GM12892 (cell line): ENCODE results near the gene PDGFB.

Experiments
- POLR2A ChIP-seq: IDR thresholded peaks from 2 replicates; pipeline ENCODE4 v1.6.1; 2011; ENCODE audit warnings: low read depth, low read length, control low read depth
- TAF1 ChIP-seq: IDR thresholded peaks from 2 replicates; pipeline ENCODE4 v1.6.1; 2011; ENCODE audit warnings: low read depth, mild to moderate bottlenecking, control low read depth, low read length, borderline replicate concordance

DNA sequence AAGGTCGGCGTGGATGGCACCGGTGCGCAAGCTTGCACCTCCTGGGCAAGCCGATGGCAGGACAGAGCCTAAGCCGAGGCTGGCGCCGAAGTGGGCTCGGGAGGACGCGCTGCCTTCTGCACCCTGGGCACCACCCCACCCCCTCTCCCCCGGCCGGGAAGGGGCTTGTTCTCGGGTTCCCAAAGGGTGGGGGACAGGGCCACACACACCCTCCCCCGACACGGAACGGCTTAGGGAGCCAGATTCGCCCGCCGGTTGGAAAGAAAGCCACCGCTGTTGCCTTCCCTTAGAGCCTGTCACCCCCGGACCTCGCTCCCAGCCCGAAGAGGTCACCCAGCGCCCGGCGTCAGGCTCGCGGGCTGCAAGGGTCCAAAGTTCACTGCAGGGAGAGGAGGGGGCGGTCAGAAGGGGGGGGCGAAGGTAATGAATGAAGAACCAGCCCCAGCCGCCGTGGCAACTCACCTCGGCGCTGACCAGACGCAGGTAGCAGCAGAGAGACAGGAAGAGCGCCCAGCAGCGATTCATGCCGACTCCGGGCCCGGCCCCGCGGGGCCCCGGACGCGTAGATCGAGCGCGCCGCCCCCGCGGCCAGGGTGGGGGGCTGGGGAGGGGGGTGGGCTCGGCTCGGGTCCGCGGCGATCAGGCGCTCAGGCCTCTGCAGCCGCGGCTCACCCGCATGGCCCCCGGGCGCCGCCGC, 1.2 kb downstream of the PDGFB start:
- TF ChIP-seq TAF1 (no peak), POLR2A (no peak)
